Activated CD8-positive, alpha-beta memory T cell treated with anti-CD3 and anti-CD28 coated beads, Interleukin-2, amount 50 U/mL, for 48 hours (primary cell): ENCODE measurements around the gene SERPINB6.

ENCODE experiments used
- DNase-seq: peaks from one replicate; pipeline ENCODE4 v3.0.0-alpha.2; 2020

Gene SERPINB6

GRCh38 chr6:2953098-2953497 is 18.3 kb downstream of the SERPINB6 start:
- DNase-seq: no peak

- peak; percentile 81 for DNase-seq
These were observed 18.7 kb downstream of the SERPINB6 start for GRCh38 chr6:2952557-2953095.

- peak; percentile 42 for DNase-seq
These were observed 19.6 kb downstream of the SERPINB6 start for GRCh38 chr6:2951728-2952127.

GRCh38 chr6:2950713-2951112 is 20.7 kb downstream of the SERPINB6 start:
- DNase-seq: peak; percentile 39

GRCh38 chr6:2949536-2950083 is 21.8 kb downstream of the SERPINB6 start:
- DNase-seq: peak; percentile 23

- peak; percentile 40 for DNase-seq
These were observed 22.2 kb downstream of the SERPINB6 start for GRCh38 chr6:2949121-2949520.

- peak; percentile 33 for DNase-seq
These were observed 22.9 kb downstream of the SERPINB6 start for GRCh38 chr6:2948228-2949025.

- DNase-seq: no peak
These were observed 23.9 kb downstream of the SERPINB6 start for GRCh38 chr6:2947445-2947844.

- DNase-seq: peak; percentile 44
These were observed 26.3 kb downstream of the SERPINB6 start for GRCh38 chr6:2945153-2945452.

- no peak for DNase-seq
These were observed 26.8 kb downstream of the SERPINB6 start for GRCh38 chr6:2944405-2945152.

- DNase-seq: peak; percentile 52
These were observed 27.8 kb downstream of the SERPINB6 start for GRCh38 chr6:2943564-2943955.

GRCh38 chr6:2942914-2943563 is 28.3 kb downstream of the SERPINB6 start:
- peak; percentile 49 for DNase-seq

- DNase-seq: peak; percentile 46
These were observed 29.3 kb downstream of the SERPINB6 start for GRCh38 chr6:2942116-2942515.

GRCh38 chr6:2940851-2941250 is 30.5 kb downstream of the SERPINB6 start:
- peak; percentile 59 for DNase-seq

- peak; percentile 84 for DNase-seq
These were observed 31.1 kb downstream of the SERPINB6 start for GRCh38 chr6:2940010-2940850.

GRCh38 chr6:2939315-2940009 is 31.9 kb downstream of the SERPINB6 start:
- DNase-seq: peak; percentile 64

GRCh38 chr6:2938632-2939083 is 32.7 kb downstream of the SERPINB6 start:
- peak; percentile 51 for DNase-seq

GRCh38 chr6:2938004-2938631 is 33.2 kb downstream of the SERPINB6 start:
- DNase-seq: no peak

- peak; percentile 54 for DNase-seq
These were observed 33.8 kb downstream of the SERPINB6 start for GRCh38 chr6:2937627-2938003.

GRCh38 chr6:2935566-2936291 is 35.6 kb downstream of the SERPINB6 start:
- DNase-seq: peak; percentile 50
